ENCODE results near the gene KIFC3.

KIFC3 gene

DNA sequence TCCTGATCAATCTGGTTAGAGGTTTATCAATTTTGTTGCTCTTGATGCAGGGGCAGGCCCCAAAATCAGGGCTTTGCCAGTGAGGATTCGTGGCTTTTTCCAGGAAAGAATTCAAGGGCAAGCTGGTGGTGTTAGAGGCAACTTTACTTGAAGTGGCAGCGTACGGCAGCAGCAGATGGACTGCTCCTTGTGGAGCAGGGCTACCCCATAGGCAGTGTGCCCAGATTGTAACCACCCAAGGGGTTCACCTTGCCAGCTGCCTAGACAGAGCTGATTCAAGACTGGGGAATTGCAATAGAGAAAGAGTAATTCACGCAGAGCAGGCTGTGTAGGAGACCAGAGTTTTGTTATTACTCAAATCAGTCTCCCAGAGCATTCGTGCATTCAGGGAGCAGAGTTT, 90.9 kb downstream of the KIFC3 start:
- DNase-seq, result no peak

DNA sequence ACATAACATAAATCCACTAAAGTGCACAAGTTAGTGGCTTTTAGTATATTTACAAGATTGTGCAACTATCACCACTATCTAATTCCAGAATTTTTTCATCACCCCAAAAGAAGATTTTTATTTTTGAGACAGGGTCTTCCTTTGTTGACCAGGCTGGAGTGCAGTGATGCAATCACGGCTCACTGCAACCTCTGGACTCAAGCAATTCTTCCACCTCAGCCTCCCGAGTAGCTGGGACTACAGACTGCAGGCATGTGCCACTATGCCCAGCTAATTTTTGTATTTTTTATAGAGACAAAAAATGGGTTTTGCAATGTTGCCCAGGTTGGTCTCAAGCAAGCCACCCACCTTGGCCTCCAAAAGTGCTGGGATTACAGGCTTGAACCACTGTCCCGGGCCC, 92.6 kb downstream of the KIFC3 start:
- no peak for DNase-seq
